IPS DF 6.9 (cell line): ENCODE results near the gene TMEM232.

Experiments
- DNase-seq: peaks from one replicate; pipeline ENCODE4 v3.0.0-alpha.2; 2013; ENCODE audit warnings: low read depth, low spot score
- H3K27ac ChIP-seq: one replicate; pipeline ENCODE4 v1.5.1; 2013; ENCODE audit warnings: low read length, control low read depth
- H3K27me3 ChIP-seq: 2 replicates; pipeline ENCODE4 v1.6.1; 2013; ENCODE audit warnings: mild to moderate bottlenecking, low read length; ENCODE audit not compliant: control insufficient read depth, insufficient read depth
- H3K36me3 ChIP-seq: 2 replicates; pipeline ENCODE4 v1.6.1; 2013; ENCODE audit warnings: low read length; ENCODE audit not compliant: control insufficient read depth, insufficient read depth
- H3K4me1 ChIP-seq: 2 replicates; pipeline ENCODE4 v1.6.1; 2013; ENCODE audit warnings: low read length; ENCODE audit not compliant: control insufficient read depth, insufficient read depth
- H3K4me3 ChIP-seq: 2 replicates; pipeline ENCODE4 v1.5.1; 2013; ENCODE audit warnings: mild to moderate bottlenecking, low read length
- H3K9me3 ChIP-seq: 2 replicates; pipeline ENCODE4 v1.6.1; 2013; ENCODE audit warnings: low read length, inconsistent platforms; ENCODE audit not compliant: control insufficient read depth, insufficient read depth
- WGBS: extraction: QIAGEN DNeasy Blood & Tissue Kit; methylation state at CpG from one replicate; pipeline ENCODE4 v1.1.7; 2013; ENCODE audit warnings: mixed read lengths, missing lambda C conversion rate; ENCODE audit not compliant: insufficient read length, insufficient coverage; 5-methylcytosine and 5-hydroxymethylcytosine counted together

Gene TMEM232

GRCh38 chr5:110726249-110727024, at the start of gene TMEM232:
TSS of gene TMEM232 (minus strand) at chr5:110726671. CDS start at chr5:110667352, 59,319 bp downstream.
- Histone ChIP-seq H3K4me1 (no peaks in the 10 kb centered on the region), H3K27ac (no peak within 1 kb of the TSS), H3K4me3 (peak within 1 kb of the TSS; percentile 26; the same call in 1 of the 2 replicates), H3K27me3 (no peaks in the 10 kb centered on the region), H3K36me3 (no peaks in the 10 kb centered on the region), H3K9me3 (no peaks in the 10 kb centered on the region)
- peak; percentile 45 for DNase-seq
- no CpG with 5 or more reads among the region's 17 CpGs for WGBS

- Histone ChIP-seq H3K9me3 (no peaks in the 10 kb centered on the region), H3K27ac (no peak overlapping the region), H3K4me3 (no peak overlapping the region), H3K27me3 (no peaks in the 10 kb centered on the region), H3K4me1 (no peaks in the 10 kb centered on the region), H3K36me3 (no peaks in the 10 kb centered on the region)
- no peak for DNase-seq
These were observed 43.8 kb upstream of the TMEM232 start for GRCh38 chr5:110770286-110770685.

GRCh38 chr5:110769000-110769681, 42.7 kb upstream of the TMEM232 start:
- Histone ChIP-seq H3K27me3 (no peaks in the 10 kb centered on the region), H3K4me3 (no peak overlapping the region), H3K27ac (no peak overlapping the region), H3K36me3 (no peaks in the 10 kb centered on the region), H3K9me3 (no peaks in the 10 kb centered on the region), H3K4me1 (no peaks in the 10 kb centered on the region)
- no CpG with 5 or more reads among the region's 5 CpGs for WGBS
- DNase-seq, result no peak

DNA sequence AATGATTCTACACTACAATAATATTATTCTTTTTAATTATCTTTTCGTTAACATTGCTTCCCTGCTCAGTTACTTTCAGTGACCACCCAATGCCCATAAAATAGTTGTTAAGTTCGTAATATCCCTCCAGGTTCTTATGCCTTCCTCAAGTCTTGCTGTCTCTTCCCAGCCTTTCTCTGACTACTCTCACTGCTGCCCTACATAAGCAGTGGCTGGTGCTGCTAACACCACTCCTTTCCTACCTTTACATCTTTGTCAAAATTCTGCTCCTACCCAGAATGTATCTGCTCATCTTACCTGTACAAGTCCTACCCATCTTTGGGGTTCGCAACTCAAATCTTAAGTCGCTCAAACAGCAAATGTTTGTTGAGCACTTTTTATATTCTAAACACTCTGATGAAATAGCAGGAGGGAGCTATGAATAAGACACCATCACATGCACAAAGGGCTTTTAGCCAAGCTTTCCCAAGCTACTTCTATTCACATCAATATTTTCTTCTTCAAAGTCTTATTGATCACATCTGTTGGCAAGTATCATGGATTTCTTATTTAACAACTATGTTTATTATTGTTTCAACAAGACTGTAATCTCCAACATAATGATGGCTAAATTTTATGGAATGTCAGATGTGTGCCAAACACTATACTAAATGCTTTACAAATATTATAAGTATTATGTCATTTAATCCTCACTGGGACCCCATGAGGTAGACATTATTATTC, 41.8 kb upstream of the TMEM232 start:
- Histone ChIP-seq H3K36me3 (no peaks in the 10 kb centered on the region), H3K4me3 (no peak overlapping the region), H3K4me1 (no peaks in the 10 kb centered on the region), H3K27ac (no peak overlapping the region), H3K9me3 (no peaks in the 10 kb centered on the region), H3K27me3 (no peaks in the 10 kb centered on the region)
- no peak for DNase-seq
- WGBS, result 100% methylated on average over 1 of the region's 4 CpGs

GRCh38 chr5:110760158-110760557, 33.7 kb upstream of the TMEM232 start:
- H3K27ac ChIP-seq, result no peak overlapping the region
- H3K4me3 ChIP-seq, result no peak overlapping the region
- DNase-seq, result no peak
- H3K27me3 ChIP-seq, result no peaks in the 10 kb centered on the region
- H3K36me3 ChIP-seq, result peaks cover 4% of the 10 kb centered on the region; the same call in 1 of the 2 replicates
- no peaks in the 10 kb centered on the region for H3K9me3 ChIP-seq
- no peaks in the 10 kb centered on the region for H3K4me1 ChIP-seq
- no CpG with 5 or more reads among the region's 1 CpG for WGBS

GRCh38 chr5:110757118-110757729, 30.8 kb upstream of the TMEM232 start:
- Histone ChIP-seq H3K9me3 (no peaks in the 10 kb centered on the region), H3K27ac (no peak overlapping the region), H3K4me3 (no peak overlapping the region), H3K36me3 (peaks cover 4% of the 10 kb centered on the region; the same call in 1 of the 2 replicates), H3K4me1 (no peaks in the 10 kb centered on the region), H3K27me3 (no peaks in the 10 kb centered on the region)
- peak; percentile 11 for DNase-seq
- WGBS, result no CpG with 5 or more reads among the region's 4 CpGs

DNA sequence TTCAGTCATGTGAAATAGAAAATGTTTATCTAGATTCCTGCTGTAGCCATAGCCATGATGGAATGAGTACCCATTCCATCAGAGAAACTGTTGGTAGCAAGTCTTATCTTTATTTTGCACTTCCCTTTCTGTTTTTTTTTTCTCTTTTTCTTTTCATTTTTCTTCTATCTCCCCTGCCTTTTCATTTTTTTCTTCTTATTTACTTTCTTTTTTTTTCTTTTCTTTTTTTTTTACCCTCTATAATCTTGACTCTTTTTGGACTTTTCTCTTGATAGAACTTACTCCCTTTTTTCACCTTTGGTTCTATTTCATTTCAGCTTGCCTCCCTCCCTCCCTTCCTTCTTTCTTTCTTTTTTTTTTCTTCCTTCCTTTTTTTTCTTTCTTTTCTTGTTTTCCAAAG, 27.7 kb upstream of the TMEM232 start:
- Histone ChIP-seq H3K27ac (no peak overlapping the region), H3K27me3 (no peaks in the 10 kb centered on the region), H3K4me1 (no peaks in the 10 kb centered on the region), H3K36me3 (no peaks in the 10 kb centered on the region), H3K9me3 (no peaks in the 10 kb centered on the region), H3K4me3 (no peak overlapping the region)
- DNase-seq, result no peak

DNA sequence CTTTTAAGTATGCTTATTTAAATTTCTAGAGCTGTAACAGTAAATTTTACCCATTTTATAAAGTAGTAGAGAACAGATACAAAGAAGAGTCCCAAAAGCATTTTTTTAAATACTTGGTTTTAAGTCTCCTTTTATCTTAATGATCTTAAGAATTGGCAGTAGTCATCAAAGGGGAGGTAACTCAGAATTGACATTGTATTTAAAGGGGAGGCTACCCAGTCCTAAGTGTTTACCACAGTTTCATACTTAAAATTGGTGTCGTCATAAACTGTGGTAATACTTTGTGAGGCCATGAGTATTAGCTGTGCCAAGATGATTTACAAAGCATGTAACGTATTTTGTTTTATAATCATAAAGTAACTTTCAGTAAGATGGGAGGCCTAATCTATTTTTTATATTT, 27.1 kb upstream of the TMEM232 start:
- no peaks in the 10 kb centered on the region for H3K27me3 ChIP-seq
- no peaks in the 10 kb centered on the region for H3K4me1 ChIP-seq
- H3K27ac ChIP-seq, result no peak overlapping the region
- H3K9me3 ChIP-seq, result no peaks in the 10 kb centered on the region
- no CpG with 5 or more reads among the region's 2 CpGs for WGBS
- no peak for DNase-seq
- no peak overlapping the region for H3K4me3 ChIP-seq
- H3K36me3 ChIP-seq, result no peaks in the 10 kb centered on the region

GRCh38 chr5:110752953-110753352, 26.5 kb upstream of the TMEM232 start:
- no peak for DNase-seq
- no peaks in the 10 kb centered on the region for H3K9me3 ChIP-seq
- H3K36me3 ChIP-seq, result no peaks in the 10 kb centered on the region; the same call in 1 of the 2 replicates
- 100% methylated on average over 1 of the region's 1 CpG for WGBS
- H3K27me3 ChIP-seq, result no peaks in the 10 kb centered on the region
- H3K4me1 ChIP-seq, result no peaks in the 10 kb centered on the region
- no peak overlapping the region for H3K27ac ChIP-seq
- H3K4me3 ChIP-seq, result no peak overlapping the region
